GM10248 (cell line): ENCODE data around the gene KIF1A.

Experiments
- CTCF ChIA-PET: fragments of 300-600 bp; sonication (Branson Sonifier 250); formaldehyde crosslinking; extraction: SDS; loops from one replicate; lab custom pipeline; 2021; ENCODE audit warnings: antibody characterized with exemption; lab: Yijun Ruan, JAX
- POLR2A ChIA-PET: fragments of 350-650 bp; sonication (Branson Sonifier 250); formaldehyde crosslinking; extraction: SDS; loops from one replicate; lab custom pipeline; 2020; ENCODE audit warnings: antibody characterized with exemption; lab: Yijun Ruan, JAX
- DNase-seq: peaks from one replicate; pipeline ENCODE4 v3.0.0; 2012; ENCODE audit errors: extremely low spot score
- CTCF ChIP-seq: IDR thresholded peaks from 2 replicates; pipeline ENCODE4 v1.5.1; 2012; ENCODE audit warnings: mild to moderate bottlenecking, low read depth; ENCODE audit errors: extremely low read depth, missing control alignments, control extremely low read depth

Gene KIF1A

GRCh38 chr2:240861547-240861946 lies 41.5 kb upstream of the KIF1A start:
- no peak for TF ChIP-seq CTCF
- POLR2A ChIA-PET = no interaction called here
- CTCF ChIA-PET = interaction anchor here (1.4 to 4.4 kb wide), 3 partner anchors 10 to 1017 kb away, joined by 3 to 23 read pairs (median 10); no protein-coding TSS in a partner anchor
- DNase-seq = no peak

- TF ChIP-seq CTCF = no peak
- DNase-seq = no peak
- ChIA-PET CTCF (interaction anchor here (1.5 to 4.4 kb wide), 3 partner anchors 7 to 149 kb away, joined by 3 to 23 read pairs (median 10); no protein-coding TSS in a partner anchor), POLR2A (no interaction called here)
Measured at GRCh38 chr2:240858871-240859270, 38.9 kb upstream of the KIF1A start.

DNA sequence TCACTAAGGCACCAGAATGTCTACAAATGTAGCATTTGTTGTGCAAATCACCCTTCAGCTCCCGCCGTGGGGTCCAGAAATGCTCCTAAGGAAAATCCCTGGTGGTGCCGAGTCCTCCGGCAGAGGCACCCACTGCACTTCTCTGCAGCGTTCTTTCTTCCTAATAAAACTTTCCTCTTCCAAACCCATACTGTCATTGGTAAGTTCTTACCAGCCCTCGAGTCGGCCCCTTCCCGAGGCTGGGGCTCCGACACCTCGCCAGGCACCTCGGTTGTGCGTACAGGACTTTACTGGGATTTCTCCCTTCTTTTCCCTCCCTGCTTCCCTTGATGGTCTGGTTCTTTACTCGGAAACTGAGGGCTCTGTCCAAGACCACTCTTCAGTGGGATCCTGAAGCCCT lies 38.3 kb upstream of the KIF1A start:
- POLR2A ChIA-PET = no interaction called here
- no peak for TF ChIP-seq CTCF
- CTCF ChIA-PET = no interaction called here
- DNase-seq = no peak

DNA sequence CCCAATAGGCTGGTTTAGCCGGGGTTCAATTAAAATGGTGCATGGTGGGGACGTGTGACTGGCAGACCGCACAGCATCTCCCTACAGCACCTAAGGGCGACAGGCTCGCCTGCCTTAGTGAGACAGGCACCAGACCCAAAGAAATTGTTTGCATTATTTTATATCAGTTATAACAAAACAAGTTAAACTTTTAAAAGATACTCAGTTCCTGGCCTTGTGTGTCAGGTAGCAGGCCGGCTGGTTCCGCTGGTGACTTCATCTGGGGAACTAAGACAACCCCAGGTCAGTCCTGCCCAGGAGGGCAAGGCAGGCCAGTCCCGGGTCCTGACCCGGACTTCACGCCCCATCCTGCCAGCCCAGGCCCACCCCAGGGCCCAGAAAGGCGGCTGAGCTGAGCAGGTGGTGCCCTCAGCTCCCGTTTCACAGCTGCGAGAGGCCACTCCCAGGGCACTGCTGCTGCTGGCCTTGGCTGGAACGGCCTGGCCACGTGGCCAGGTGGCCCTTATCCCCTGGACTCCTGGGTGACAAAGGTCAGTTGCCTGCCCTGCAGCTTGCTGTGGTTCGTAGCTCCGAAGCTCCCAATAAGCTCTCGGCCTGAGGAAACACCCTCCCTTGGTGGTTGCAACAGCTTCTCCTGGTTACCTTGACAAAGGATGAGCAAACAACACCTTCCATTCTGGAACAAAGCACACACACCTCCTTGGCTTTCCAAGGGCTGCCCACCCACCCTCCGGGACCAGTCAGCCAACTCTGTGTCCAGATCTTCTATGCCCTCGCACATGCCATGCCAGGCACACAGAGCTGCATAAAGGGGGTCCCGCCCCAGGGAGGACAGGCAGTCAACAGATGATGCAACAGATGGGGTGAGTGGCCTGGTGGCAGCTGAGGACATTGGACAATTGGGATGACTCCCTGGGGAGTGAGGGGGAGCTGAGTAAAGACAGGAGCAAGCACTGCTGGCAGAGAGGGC lies 37.3 kb upstream of the KIF1A start:
- no peak for DNase-seq
- no peak for TF ChIP-seq CTCF
- ChIA-PET CTCF (no interaction called here), POLR2A (no interaction called here)

GRCh38 chr2:240856151-240856980 lies 36.3 kb upstream of the KIF1A start:
- no peak for DNase-seq
- ChIA-PET POLR2A (no interaction called here), CTCF (no interaction called here)
- TF ChIP-seq CTCF = no peak

- POLR2A ChIA-PET = no interaction called here
- CTCF ChIA-PET = no interaction called here
- no peak for TF ChIP-seq CTCF
- DNase-seq = no peak
Measured at GRCh38 chr2:240855670-240856069, 35.7 kb upstream of the KIF1A start.
